ACHN (cell line): ENCODE measurements around the gene RFX4.

ENCODE experiments used
- DNase-seq: peaks from one replicate; pipeline ENCODE4 v3.0.0-alpha.2; 2015
- in situ Hi-C: cut with HindIII; loops from 2 replicates; pipeline ENCODE4 v1.10.0; 2017; ENCODE audit warnings: low sequenced_read_pairs, low pct_ligation_motif_present, low pct_unique_long_range_greater_than_20kb

RFX4 gene

DNA sequence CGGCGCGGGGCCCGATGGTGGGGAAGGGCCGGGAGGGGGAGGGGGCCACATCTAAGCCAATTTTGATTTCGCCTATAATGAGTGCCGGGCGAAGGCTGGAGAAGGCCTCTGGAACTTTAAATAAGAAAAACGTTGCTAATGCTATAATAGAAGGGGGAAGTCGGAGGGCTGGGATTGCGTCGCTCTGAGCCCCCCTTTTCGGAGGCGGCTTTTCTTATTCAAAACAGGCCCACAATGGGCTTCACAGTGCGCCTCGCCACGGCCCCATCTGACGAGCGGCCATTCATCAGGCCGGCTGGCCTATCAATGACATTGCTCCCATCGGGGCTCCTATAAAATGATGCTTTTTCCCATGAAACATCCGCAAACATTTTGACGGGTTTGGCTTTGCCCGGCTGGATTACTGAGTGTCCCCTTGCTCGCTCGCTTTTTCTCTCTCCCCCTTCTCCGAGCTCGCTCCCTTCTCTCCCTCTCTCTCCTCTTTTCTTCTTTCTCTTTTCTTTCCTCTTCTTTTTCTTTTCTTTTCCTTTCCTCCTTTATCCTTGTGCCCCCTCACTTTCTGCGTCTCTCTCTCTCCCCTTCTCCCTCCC is at the start of gene RFX4:
RFX4 (plus strand) TSS at position 364 of the 590 bp plus-strand sequence. CDS start 317 bp downstream, outside the sequence.
- no peak for DNase-seq
- in situ Hi-C loops, result no loop called here

DNA sequence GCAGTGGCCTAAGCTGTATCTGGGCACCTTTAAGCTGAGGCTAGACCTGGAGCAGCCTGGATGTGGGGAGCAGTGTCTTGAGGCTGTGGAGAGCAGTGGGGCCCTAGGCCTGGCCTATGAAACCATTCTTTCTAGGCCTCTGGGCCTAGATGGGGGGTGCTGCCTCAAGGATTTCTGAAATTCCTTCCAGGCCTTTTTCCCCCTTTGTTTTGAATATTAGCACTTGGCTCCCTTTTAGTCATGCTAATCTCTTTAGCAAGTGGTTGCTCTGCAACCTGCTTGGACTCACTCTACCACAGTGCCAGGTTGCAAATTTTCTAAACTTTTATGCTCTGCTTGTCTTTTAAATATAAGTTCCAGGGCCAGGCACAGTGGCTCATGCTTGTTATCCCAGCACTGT is 41.6 kb upstream of the RFX4 start:
- no peak for DNase-seq
- in situ Hi-C loops, result no loop called here

DNA sequence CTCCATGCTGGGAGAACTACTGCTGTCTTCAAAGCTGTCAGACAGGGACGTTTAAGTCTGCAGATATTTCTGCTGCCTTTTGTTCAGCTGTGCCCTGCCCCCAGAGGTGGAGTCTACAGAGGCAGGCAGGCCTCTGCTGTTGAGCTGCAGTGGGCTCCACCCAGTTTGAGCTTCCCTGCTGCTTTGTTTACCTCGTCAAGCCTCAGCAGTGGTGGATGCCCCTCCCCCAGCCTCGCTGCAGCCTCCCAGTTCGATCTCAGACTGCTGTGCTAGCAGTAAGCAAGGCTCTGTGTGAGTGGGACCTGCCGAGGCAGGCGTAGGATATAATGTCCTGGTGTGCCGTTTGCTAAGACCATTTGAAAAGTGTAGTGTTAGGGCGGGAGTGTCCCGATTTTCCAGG is 31.4 kb upstream of the RFX4 start:
- in situ Hi-C loops, result no loop called here
- DNase-seq, result no peak

DNA sequence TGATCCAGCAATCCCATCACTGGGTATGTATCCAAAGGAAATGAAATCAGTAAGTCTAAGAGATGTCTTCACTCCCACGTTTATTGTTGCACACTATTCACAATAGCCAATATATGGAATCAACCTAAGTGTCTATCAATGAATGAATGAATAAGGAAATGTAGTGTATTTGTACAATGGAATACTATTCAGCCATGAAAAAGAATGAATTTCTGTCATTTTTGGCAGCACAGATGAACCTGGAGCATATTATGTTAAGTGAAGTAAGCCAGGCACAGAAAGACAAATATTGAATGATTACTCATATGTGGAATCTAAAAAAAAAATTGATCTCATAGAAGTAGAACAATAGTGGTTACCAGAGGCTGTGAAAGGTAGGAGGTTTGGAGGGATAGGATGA is 30.6 kb upstream of the RFX4 start:
- in situ Hi-C loops, result no loop called here
- no peak for DNase-seq

DNA sequence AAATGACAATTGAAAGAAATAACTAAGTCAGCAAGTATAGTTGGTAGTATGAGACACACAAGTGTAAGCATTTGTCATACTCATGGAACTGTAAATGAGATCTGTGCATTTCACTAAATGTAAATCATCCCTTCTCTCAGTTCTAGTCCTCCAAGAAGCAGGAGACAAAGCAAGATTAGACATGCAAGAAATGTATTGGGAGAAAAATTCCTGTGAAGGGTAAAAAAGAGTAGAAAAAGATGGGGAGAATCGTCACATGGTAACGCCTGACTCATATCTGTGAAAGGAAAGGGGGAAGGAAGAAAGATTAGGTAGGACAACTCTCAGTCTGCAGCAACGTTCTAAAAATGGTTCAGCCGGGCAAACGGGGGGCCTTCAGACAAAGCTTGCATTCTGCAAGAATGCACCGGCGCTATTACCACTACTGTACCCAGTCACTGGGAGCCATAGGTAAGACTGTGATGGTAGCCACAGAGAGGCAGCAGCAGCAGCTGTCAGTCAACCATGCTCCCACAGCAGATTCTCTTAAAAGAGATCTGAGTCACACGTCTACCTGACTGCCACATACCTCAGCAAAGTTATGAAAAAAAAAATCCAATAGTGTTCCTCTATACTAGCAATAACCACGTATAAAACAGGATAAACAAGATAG is 18.0 kb upstream of the RFX4 start:
- DNase-seq, result no peak
- in situ Hi-C loops, result no loop called here

DNA sequence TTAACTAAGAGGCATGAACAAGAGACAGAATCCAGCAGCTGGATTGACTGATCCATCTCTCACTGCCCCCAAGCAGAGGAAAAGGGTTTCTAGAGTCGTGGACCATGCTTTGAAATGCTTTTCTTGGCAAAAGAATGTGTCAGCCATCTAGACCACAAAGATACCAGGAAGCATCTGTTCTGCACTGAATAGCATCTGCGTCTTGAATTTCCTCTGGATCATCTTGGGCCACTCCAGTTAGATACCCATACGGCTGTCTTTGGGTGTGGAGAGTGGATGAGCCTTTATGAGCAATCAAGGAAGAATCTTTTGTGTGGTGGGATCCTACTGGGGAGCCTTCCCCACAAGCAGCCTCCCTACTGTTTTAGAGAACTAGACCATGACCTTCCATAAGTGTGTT is 16.0 kb upstream of the RFX4 start:
- DNase-seq, result no peak
- in situ Hi-C loops, result no loop called here

DNA sequence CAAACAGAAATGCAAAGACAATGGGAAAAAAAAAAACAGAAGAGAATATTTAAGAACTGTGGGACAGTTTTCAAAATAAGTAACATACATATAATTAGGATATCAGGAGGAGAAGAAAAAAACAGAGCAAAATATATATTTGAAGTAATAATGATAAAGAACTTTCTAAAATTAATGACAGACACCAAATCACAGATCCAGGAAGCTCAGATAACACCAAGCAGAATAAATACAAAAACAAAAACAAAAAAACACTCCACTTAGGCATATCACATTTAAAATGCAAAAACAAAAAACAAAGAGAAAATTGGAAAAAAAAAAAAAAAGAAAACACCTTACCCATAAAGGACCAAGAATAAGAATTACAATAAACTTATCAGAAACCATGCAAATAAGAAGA is 9.6 kb upstream of the RFX4 start:
- in situ Hi-C loops, result no loop called here
- no peak for DNase-seq

DNA sequence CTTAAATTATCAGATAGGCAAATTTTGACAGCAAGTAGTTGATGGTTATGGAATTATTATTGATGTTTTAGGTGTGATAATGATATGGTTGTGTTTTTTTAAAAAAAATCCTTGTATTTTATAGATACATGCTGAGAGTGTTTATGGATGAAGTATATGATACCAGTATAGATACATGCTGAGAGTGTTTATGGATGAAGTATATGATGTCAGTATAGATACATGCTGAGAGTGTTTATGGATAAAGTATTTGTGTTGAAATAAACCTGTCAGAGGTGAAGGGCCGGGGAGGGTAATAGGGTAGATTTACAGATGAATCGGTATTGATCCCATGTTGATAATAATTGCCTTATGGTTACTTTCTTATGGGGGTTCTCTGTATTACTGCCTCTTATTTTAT is 6.0 kb upstream of the RFX4 start:
- no peak for DNase-seq

DNA sequence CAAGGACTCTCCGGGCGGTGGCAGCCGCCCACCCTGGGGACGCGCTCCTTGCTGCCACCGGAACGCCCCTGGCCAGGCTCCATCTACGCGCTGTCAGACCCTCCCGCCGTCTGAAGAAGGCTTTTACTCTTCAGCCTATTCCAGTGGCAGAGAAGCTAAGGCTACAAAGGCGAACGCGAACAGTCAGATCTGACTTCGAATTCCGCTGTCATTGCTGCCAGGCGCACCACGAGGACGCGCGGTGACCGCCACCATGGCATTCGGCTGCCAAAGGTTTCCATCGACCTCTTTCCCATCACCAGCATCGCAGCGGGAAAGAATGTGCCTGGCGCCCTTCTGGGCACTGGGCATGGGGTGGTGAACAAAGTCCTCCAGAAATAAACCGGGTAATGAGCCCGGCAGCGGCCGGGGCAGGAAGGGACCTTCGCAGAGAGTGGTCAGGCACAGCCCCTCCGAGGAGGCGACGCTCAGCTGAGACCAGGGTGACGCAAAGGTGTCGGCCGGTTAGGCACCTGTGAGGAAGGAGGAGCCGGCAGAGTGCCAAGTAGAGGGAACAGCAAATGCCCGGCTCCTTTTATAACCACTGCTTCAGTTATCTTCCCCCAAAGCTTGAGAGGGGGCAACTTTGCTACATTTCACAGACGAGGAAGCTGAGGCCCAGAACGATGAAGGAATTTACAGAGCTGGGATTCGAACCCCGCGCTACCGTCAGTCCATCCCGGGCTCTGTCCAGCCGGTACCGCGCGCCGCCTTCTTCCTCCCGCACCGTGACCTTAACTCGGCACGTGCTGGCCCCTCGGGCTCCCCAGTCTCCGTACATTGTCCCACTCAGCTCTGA is 1.9 kb upstream of the RFX4 start:
- no peak for DNase-seq
- in situ Hi-C loops, result no loop called here

More for the DNA sequence above, 6.0 kb upstream of the RFX4 start:
- in situ Hi-C loops, result no loop called here

DNA sequence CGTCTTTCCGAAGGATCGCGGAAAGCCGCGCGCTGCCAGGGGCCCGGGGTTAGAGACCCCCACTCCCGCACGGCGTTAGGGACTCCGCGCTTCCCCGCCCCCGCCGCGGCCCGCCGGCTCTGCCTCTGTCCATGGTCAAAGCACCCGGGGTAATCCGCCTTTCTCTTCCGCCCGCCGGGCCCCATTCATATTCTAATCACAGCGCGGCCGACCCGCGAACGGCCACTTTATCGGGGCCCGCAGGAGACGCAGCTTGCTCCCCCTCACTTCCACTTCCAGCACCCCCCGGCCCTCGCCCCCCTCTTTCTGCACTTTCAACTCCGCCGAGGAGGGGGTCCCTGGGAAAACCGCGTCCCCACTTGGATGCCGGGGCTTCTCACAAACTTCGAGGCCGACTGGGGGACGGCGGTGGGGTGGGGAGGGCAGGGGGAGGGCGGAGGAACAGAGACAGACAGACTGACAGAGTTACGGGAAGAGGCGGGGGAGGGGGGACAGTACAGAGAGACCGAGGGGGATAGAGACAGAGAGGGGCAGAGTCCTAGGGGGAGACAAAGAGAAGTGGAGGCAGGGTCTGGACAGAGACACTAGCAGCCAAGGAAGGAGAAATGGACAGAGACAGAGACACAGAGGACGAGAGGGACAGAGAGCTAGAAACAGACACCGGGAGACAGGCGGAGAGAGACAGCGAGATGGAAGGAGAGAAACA is 1.1 kb upstream of the RFX4 start:
- peak; percentile 47 for DNase-seq
- in situ Hi-C loops, result no loop called here

DNA sequence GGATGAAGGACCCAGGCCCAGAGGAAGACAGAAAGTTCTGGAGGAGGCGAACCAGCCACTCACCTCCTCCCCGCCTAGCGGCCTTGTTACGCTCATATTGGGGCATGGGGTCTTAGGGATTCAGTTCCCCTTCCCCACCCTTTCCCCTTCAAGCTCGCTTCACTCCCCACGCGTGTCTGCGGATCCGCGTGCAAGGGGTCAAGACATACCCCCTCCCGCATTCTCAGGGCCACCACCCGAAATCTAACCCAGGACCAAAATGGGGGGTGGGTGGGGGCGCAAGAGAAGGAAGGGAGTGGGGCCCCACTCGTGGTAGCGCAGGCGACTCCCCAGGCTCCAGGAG is 584 bp upstream of the RFX4 start:
- in situ Hi-C loops, result no loop called here
- DNase-seq, result no peak

DNA sequence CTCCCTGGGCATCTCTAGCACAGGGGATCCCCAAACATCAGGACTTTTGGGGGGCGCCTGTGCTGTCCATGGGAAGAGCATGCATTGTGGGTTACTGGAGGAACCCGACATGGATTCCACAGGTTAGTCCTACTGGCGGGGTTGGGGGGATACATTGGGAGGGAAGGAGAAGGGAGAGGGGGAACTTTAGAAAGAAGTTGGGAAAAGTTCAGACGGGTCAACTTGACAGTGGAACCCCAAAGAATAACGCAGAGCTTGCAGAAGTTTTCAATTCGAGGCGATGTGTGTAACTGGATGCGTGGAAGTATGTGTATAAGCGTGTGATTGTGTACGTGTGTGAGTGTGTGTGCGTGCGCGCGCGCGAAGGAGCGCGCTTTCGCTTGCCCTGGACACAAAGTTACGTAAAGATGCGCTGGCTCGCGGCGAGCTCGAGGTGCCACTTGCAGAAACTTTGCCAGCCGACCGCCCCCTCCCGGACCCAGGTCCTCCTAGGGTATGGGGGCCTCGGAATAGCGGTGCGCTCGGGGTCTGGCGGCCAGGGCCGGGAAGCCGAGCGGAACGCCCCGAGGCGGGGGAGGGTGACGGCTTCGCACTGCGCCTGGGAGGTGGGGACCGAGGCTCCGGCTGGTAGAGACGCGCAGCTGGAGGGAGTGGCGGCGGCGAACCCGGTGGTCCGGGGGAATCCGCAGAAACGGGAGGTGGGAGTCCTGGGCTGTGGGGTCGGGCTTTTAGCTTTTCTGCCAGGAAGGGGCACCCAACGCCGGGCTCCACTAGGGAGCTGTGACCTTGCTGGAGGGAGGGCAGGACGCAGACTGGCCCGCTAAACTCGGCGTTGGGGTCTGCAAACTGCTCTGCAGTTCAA is 669 bp downstream of the RFX4 start:
- no peak for DNase-seq
- in situ Hi-C loops, result no loop called here

DNA sequence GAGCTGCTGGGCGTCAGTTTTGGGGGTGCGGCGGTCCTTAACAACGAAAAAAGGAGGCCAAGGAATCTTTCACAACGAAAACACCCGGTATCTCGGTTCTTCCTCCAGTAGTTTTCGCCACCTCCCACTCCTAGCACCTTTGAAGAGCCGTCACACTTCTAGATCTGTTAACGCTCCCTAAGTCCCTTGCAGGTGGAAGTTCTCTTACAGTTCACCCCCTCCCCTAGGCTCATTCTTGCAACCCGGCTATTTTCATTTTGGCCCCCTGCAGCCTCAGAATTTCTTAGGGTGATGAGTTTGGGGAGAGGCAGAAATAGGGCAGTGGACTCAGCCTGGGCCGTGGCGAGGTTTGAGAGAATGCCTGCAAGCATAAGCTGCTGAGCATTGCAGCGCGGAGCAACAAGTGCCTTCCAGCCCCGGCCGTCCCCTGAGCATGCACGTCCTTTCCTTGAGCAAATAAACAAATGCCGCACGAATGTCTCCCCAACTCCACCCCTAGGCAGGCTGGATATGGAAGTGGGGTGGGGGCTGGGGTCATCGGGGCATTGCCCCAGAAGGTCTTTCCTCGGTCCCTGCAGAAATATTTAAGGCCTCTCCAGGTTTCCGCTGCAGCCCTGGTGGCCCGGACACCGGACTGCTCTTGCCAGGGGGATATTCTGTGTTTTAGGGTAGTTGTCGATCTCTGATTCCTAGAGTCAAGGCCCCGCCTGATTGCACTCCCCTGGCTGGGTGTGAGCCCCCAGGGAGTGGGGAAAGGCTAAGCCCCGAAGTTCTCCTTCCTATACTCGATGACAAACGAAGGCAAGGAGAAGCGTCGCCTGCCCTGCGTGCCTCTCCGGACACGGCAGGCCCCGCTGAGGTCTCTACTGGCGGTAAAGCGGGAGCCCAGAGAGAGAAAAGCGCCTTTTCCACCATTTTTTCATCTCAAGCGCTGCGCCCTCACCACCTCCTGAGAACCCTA is 1.6 kb downstream of the RFX4 start:
- DNase-seq, result no peak
- in situ Hi-C loops, result no loop called here

DNA sequence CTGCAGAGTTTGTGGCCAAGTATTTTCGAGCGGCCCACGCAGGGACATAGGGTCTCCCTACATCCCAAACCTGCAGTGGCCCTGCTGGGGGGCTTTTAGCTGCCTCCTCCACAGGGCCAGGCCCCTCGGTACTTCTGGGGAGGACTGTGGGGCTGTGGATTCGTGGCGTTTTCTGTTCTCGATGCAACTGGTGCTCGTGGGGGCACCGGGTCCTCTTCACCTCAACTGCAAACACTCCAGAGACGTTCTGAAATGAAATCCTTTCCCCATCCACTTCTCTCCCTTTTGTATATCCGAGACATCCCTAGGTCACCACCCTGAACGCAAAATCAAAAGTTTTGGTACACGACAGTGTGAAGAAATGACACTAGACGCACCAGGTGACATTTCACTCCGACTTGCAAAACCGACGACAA is 2.3 kb downstream of the RFX4 start:
- in situ Hi-C loops, result no loop called here
- DNase-seq, result no peak

DNA sequence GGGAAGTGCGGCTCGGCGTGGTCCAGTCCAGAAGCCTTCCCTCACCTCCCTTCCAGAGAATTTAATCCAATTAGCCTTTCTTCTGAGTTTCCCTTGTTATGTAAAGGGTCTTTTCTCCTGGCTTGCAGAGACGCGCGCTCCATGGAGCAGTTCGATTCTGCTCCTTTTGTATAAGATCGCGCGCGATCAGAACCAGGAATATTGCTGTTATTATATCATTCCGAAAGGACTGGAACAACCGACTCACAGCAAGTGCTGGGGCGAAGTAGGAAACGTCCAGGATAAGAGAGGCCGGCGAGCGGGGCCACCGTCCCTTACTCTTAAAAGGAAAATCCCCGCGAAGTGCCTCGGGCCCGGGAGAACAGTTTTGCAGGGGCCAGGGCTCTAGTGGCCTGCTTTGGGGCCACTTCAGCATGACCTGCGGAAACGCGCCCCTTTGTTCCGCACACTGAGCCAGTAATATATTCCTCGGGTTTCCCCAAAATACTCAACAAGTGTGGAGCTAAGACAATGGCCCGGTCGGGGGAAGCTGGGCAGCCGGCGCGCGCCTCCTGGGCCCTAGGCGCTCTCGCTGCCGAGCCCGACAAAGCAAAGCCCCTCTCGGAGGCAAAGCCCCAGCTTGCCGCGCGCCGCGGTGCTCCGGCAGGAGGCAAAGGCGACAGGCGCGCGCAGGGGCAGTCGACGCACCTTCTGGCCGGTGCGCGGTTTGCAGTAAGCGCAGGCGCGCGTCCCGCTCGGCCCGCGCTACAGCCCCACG is 2.9 kb downstream of the RFX4 start:
- in situ Hi-C loops, result no loop called here
- DNase-seq, result no peak

DNA sequence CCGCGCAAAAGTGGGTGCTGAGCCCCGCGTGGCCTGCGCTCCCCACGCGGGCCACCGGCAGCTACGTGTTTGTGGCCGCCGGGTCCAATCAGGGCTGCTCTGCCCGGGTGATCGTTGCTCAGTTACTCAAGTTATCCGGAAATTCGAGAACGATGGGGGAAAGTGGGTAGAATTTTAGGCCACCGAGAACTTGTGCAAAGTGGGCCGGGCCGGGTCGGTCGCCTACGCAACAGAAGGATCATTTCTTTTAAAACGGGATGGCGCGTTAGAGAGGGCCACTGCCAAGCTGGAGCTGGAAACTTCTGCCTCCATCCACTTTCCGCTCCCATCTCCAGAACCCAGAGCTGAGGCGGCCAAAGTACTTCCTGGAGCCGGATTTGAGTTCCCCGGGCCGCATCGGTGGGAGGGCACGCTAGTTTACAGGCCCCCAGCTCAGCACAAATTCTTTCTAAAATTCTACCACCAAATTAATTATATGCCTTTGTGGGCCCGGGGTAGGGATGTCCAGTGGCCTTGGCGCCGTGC is 3.5 kb downstream of the RFX4 start:
- DNase-seq, result no peak
- in situ Hi-C loops, result no loop called here
